Ovary (tissue), 3 donors: ENCODE data around the gene TEX51.

ENCODE experiments used
- CTCF ChIP-seq, 3 donors: fragments of 450-650 bp in 2 of 3; fragments of 200-600 bp in 1 of 3; IDR thresholded peaks; one replicate each; pipeline versions ENCODE4 v1.5.1 to v1.8.0; 2016 to 2022; ENCODE audit warnings: antibody characterized with exemption in 3 of 3, mild to moderate bottlenecking in 1 of 3
- EP300 ChIP-seq: sonication (generic); formaldehyde crosslinking; IDR thresholded peaks from one replicate; pipeline ENCODE4 v1.6.1; 2017; ENCODE audit warnings: antibody characterized with exemption
- POLR2A ChIP-seq: fragments of 450-650 bp; IDR thresholded peaks from one replicate; pipeline ENCODE4 v1.6.1; 2017; ENCODE audit warnings: antibody characterized with exemption, mild to moderate bottlenecking, moderate library complexity
- donor health status: DM: no; HTN: no; CAD: no.

- TF ChIP-seq CTCF (IDR thresholded peaks at IDR 0.05) (no peak), POLR2A (no peak), EP300 (no peak)
Measured at GRCh38 chr2:126942427-126943203, 43.9 kb downstream of the TEX51 start.
